SK-N-MC (cell line): ENCODE measurements around the gene KDM4B.

ENCODE experiments used
- EZH2 ChIP-seq: fragments of 200-600 bp; sonication (generic); IDR thresholded peaks from one replicate; pipeline ENCODE4 v1.6.1; 2017; ENCODE audit warnings: antibody characterized with exemption
- POLR2AphosphoS5 ChIP-seq: IDR thresholded peaks from 2 replicates; pipeline ENCODE4 v1.6.1; 2012; ENCODE audit warnings: mild to moderate bottlenecking, low read depth, low read length, borderline replicate concordance

- TF ChIP-seq POLR2AphosphoS5 (no peak), EZH2 (no peak)
Measured at GRCh38 chr19:5184930-5185329, 216.0 kb downstream of the KDM4B start.
